Activated CD8-positive, alpha-beta memory T cell treated with anti-CD3 and anti-CD28 coated beads for 1 hour (primary cell): Measurements from ENCODE around the gene TTC3.
"Not testable (repeated sequence)": the region's sequence is repeated elsewhere in the genome, so short reads cannot be mapped to it uniquely, and the experiment has no call there.

Source experiments
- DNase-seq, 2 donors: peaks; one replicate each; pipeline ENCODE4 v3.0.0-alpha.2; 2020; ENCODE audit warnings: low read depth in 1 of 2; ENCODE audit errors: extremely low read depth in 1 of 2

The TTC3 gene

DNA sequence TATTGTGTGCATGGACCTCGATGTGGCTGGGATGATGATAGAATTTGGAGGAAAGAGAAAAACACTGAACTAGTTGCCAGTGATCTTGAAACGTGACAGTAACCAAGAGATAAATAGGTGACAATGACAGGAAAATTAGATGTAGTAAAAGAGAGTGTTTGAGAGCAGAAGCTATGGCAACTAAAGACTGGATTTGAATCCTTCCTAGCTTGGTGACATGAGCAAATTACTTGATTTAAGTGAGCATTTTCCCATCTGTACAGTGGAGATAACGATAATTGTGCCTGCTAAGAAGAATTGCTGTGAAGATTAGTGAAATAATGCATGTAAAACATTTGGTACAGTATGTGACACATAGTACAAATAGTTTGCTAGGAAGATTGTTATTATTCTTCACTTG, 12.7 kb downstream of the TTC3 start:
- DNase-seq: no peak

DNA sequence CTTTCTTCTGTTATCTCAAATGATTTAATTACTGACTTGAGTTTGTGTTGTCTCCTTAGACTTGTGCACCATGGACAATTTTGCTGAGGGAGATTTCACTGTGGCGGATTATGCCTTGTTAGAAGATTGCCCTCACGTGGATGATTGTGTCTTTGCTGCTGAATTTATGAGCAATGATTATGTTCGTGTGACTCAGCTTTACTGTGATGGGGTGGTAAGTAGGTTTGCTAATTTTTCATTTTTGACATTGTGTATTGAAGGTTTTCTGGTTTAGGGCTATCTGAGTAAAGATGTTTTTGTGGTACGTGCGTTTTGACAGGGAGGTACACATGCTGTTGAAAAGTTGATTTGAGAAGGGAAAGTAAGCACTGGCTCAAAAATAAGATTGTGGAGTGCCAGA, 14.1 kb downstream of the TTC3 start:
- no peak for DNase-seq

DNA sequence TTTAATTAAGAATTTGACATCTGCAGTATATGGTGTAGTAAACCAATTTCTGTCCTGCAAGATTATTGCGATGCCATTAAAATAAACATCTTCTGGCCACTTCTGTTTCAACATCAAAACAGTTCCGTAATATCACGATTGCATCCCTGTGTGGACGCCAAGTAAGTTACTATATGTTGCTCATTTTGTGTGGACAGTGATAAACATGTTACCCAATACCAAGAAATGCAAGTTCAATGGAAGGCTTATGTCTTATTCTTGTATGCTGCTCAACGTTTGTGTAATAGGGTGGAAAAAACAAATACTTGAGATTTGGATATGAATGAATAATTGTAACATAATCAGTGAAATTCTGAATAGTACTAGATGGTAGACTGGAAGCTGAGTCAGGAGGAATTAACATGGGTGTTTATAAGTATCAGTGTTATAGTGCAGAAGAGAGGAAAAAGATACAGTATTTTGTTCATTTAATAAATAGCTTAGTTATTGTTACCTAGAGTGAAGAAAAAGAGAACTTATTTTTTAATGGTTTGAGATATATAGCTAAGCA, 15.2 kb downstream of the TTC3 start:
- DNase-seq: no peak

DNA sequence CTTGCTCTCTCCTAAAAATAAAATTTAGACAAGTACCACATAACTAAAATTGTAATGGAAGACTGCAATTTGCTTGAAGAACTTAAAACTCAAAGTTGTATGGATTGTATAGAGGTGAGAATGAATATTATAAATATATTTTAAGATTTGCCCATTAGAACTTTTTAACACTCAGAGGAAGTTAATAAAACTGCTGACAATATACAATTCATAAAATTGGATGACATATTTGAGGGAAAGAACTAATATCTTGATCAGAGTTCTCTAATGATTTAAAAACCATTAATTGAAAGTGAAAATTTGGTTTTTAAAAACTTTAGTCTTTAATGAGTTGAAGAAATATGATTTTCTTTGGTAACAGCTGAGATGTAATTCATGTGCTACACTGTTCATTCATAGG, 20.9 kb downstream of the TTC3 start:
- DNase-seq: no peak

DNA sequence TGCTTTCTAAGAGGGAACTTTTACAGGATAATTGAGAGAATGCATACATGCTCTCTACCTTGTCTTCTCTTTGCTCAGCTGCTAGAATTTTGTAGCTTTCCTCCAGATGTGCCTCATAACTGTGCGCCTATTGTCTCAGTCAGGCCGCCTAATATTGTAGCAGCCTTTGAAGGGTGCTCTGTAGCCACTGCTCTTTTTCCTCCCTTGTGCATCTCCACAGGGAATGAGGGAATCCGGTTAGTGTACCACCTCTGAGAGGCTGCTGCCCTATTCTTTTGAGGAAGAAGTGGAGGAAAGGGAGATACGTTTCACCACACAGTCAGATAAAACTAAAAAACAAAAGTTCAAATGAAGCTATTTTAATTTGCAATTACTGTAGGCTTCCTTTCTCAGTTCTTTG, 22.8 kb downstream of the TTC3 start:
- no peak for DNase-seq

DNA sequence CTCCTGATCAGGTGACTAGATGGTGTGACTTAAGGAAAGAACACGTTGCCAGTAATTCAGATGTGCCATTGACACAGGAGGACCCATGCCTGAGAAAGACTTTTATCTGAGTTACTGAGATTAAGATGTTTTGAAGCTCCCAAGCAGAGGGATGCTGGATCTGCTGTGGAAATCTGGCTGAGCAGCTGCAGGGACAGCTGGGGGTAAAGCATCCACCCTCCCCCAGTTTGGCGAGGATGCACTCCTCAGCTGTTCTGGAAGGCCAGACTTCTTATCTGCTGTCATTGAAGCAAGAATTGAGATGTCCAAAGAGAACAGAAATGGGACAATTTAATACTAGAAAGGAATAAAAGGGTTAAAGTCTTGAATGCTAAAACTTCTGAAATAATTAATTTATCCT, 25.7 kb downstream of the TTC3 start:
- no peak for DNase-seq

DNA sequence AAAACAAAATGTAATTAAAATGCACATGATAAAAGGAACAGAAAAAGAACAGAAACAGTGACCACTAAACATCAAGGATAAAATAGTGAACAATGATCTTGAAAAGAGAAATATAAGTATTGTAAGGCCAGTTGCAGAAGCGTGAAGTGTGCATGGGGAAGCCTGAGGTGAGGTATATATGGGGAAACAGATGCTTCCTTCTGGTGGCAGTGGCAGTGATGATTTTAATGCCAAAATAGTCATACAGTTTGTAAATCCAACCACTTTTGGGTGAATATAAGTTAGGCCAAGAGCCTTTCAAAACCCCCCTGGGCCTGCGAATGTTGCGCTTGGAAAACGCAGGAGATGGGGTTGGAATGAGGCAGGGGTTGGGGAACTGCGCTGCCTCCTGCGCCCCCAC, 27.3 kb downstream of the TTC3 start:
- no peak for DNase-seq

DNA sequence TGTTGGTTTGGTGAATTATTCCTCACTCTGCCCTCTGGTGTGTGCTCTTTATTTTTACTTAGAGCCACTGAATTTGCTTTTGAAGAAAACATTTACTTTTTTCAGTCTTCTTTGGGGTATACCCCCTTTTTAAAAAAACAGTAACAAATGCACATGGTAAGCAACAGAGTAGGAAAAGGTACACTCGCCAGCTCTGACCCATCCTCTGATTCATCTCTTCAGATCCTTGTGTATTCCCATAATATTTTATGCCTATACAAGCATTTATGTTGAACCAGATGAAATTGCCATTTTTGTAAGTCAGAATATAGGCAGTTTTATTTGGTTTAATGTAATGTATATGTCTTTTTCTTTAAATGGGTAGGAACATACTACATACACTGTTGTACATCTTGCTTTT, 28.3 kb downstream of the TTC3 start:
- DNase-seq: no peak

DNA sequence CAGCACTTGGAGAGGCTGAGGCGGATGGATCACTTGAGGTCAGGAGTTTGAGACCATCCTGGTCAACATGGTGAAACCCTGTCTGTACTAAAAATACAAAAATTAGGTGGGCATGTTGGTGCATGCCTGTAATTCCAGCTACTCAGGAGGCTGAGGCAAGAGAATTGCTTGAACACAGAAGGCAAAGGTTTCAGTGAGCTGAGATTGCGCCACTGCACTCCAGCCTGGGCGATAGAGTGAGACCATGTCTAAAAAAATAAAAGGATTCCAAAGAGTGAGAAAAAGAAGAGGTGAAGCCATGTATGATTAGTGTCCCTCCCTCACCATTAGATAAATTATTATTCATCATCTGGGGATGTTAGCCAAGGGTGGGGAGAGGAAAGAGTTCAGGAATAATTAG, 29.7 kb downstream of the TTC3 start:
- not testable (repeated sequence) for DNase-seq

DNA sequence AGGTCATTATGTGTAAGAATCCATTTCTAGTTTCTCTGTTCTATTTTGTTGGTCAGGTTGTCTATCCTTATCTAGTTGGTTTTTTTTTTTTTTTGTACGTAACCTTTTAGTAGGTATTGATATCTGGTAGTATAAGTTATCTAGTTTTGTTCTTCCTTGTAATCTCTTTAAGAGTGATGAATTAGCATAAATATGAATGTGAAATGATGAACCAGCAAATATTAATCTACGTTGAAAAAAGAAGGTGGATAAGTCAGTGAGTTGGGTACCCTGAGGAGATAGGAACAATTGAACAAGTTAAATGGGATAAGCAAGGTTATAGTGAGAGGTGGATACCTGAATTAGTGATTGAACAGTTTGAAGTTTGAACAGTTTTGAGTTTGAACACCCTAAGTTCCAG, 33.9 kb downstream of the TTC3 start:
- DNase-seq: no peak

DNA sequence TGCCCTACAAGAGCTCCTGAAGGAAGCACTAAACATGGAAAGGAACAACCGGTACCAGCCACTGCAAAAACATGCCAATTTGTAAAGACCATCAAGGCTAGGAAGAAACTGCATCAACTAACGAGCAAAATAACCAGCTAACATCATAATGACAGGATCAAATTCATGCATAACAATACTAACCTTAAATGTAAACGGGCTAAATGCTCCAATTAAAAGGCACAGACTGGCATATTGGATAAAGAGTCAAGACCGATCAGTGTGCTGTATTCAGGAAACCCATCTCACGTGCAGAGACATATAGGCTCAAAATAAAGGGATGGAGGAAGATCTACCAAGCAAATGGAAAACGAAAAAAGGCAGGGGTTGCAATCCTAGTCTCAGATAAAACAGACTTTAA, 38.0 kb downstream of the TTC3 start:
- DNase-seq: not testable (repeated sequence)

DNA sequence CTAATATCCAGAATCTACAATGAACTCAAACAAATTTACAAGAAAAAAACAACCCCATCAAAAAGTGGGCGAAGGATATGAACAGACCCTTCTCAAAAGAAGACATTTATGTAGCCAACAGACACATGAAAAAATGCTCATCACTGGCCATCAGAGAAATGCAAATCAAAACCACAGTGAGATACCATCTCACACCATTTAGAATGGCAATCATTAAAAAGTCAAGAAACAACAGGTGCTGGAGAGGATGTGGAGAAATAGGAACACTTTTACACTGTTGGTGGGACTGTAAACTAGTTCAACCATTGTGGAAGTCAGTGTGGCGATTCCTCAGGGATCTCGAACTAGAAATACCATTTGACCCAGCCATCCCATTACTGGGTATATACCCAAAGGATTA, 41.2 kb downstream of the TTC3 start:
- DNase-seq: not testable (repeated sequence)

DNA sequence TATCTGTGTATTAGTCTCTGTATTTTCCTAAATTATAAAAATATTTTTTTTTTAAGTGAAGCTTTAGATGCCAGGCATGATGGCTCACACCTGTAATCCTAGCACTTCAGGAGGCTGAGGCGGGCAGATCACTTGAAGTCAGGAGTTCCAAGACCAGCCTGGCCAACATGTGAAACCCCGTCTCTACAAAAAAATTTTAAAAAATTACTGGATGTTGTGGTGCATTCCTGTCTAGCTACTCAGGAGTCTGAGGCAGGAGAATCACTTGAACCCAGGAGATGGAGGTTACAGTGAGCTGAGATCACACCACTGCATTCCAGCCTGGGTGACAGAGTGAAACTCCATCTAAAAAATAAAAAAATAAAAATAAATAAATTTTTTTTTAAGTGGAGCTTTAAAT, 43.4 kb downstream of the TTC3 start:
- not testable (repeated sequence) for DNase-seq

DNA sequence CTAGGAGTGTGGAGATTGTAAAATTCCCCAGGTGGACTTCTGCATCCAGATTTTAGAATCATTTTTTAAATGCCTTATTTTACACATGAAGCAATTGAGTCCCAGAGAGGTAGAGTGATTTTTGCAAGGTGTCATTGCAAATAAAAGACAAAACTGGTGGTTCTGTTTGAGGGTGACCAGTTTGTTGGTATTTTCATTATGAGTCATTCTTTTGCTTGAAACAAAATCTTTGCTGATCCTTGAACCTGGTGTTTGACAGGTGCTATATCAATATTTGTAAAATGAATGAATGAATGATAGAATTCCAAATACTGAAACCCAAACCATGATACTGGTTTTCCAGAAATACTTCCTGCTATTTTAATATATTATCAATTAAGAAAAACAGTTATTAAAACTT, 44.1 kb downstream of the TTC3 start:
- DNase-seq: no peak

DNA sequence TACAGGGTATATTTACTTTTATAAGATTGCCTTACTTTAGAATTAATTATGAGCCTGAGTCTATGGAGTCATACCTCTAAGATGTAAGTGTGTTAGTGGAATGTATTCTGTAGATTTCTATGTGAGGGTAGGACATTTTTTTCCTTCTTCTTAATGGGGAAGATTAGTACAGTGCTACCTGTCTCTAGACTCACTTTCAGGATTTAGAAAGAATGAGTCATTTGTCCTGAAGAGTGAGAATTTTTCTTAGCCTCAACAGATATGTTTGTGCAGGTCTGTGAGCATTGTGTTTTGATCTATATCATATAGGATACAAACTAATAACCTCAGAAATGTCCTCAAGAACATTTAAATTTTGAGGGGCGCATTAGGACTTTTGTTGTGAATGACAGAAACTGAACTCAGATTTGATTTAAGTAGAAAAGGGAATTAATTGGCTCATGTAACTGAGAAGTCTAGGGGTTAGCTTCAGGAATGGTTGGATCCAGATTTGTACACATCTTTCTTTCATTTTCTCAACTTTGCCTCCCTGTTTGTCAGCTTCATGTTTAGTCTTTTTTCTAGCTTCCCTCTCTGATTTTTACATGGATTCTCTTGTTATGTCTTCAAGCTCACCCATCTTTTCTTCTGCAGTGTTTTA, 45.3 kb downstream of the TTC3 start:
- no peak for DNase-seq

DNA sequence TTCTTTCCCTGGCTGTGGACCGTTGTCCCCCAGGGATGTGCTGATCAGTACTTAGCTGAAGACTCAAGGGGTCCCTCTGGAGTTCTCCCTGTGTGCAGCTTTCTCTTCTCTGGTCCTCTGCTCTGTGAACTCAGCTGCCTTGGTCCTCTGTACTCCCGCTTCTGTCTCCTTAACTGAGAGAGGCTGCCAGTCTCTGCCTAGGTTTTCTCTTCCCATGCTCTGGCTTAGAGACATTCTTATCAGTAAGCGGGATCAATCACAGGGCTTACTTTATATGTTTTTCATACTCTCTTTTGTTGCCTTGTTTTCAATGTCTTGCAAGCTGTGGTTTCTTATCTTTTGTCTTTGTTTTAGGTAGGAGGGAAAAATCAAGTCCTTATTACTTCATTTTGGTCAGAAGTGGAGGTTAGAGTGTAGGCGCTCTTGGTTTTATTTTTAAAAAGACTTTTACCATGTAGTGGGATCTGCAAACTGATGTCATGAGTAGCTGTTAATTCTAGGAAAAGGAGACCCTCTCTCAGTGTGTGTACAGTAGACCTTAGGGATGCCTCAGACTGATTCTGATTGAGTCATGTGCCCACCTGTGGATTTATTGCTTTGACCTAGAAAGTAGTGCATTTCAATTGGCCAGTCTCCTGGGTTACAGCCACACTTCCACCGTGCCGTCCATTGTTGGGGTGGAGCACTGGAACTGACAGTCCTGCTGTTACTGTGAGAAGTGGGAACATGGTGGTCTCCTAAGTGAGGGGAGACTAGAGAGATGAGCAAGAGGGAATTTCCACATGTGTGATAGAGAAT, 46.6 kb downstream of the TTC3 start:
- DNase-seq: no peak

DNA sequence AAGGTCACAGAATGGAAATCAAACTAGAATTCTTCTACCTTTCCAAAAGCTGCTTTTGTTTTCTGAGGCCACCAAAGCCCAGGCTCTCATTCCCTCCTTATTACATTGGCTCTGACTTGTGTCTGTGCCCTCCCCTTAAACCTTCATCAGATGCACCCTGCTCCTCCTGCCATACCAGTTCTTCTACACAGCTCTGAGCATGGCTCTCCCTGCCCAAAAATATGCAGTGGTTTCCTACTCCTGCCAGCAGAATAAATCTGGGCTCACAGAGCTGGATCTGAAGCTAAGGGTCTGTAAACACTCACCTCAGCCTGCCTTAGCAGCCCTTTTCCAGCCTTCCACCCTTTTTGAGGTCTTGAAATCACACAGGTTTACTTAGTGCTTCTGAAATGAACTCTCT, 55.0 kb downstream of the TTC3 start:
- no peak for DNase-seq

DNA sequence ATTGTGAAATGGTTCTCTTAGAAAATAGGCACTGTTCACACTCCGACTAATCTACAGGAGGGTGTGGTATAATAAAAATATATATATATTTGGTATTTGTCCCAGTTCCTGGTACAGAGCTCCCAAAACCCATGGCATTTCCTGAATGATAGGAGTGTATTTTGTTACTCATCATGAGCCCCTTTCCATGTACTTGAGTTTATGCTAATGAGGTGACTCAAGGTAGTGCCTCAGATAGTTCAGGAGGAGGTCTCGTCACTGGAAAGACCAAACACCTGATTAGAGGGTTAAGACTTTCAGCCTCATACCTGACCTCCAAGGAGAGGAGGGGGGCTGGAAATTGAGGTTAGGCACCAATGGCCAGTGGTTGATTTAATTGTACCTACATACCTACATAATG, 57.9 kb downstream of the TTC3 start:
- DNase-seq: no peak

DNA sequence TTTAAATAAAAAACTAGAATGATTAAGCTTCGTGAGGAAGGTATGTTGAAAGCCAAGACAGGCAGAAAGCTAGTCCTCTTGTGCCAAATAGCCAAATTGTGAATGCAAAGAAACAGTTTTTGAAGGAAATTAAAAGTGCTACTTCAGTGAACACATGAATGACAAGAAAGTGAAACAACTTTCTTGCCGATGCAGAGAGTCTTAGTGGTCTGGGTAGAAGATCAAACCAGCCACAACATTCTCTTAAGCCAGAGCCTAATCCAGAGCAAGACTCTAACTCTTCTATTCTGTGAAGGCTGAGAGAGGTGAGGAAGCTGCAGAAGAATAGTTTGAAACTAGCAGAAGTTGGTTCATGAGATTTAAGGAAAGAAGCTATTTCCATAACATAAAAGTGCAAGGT, 63.2 kb downstream of the TTC3 start:
- no peak for DNase-seq

DNA sequence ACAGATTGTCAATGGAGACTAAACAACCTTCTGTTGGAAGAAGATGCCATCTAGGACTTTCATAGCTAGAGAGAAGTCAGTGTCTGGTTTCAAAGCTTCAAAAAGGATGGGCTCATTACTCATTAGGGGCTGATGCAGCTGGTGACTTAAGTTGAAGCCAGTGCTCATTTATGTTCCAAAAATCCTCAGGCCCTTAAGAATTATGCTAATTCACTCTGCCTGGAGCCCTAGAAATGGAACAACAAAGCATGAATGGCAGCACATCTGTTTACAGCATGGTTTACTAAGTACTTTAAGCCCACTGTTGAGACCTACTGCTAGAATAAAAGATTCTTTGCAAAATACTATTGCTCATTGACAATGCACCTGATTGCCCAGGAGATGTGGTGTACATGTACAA, 63.7 kb downstream of the TTC3 start:
- no peak for DNase-seq

DNA sequence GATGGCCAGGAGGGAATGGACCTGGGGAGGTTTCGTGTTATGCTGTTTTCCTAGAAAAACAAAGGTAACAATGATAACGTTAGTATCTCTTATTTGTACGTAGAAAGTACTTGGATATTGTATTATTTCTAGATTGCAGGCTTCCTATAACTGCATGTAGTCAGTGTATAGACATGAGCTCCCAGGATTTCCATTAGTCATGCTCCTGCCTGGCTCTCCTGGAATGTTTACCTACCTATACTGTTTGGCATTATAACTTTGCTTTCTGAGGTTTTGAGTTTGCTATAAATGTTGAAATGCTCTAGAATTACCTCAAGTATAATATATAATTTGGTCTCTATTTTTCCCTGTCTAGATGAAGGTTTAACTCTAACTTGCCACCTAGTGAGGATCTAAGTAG, 66.1 kb downstream of the TTC3 start:
- DNase-seq: no peak

DNA sequence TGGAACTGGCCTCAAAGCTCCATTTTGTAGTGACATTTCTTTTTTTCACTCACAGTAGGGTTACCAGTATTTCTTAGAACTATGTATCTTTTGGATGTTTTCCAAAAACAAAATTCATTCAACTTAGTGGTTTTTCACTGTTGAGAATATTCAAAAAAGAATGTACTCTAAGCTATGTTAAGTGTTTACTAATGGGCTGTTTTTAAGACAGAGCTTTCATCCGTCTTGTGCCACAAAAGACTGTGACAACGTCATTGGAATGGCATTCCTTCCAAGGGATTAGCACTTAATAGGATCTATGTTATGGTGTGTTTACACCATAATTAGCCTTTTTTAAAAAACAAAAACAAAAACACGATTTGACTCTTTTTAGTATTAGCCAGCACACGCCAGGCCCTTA, 66.8 kb downstream of the TTC3 start:
- no peak for DNase-seq
